Measurements from ENCODE around the gene MYO7B.

Gene MYO7B

DNA sequence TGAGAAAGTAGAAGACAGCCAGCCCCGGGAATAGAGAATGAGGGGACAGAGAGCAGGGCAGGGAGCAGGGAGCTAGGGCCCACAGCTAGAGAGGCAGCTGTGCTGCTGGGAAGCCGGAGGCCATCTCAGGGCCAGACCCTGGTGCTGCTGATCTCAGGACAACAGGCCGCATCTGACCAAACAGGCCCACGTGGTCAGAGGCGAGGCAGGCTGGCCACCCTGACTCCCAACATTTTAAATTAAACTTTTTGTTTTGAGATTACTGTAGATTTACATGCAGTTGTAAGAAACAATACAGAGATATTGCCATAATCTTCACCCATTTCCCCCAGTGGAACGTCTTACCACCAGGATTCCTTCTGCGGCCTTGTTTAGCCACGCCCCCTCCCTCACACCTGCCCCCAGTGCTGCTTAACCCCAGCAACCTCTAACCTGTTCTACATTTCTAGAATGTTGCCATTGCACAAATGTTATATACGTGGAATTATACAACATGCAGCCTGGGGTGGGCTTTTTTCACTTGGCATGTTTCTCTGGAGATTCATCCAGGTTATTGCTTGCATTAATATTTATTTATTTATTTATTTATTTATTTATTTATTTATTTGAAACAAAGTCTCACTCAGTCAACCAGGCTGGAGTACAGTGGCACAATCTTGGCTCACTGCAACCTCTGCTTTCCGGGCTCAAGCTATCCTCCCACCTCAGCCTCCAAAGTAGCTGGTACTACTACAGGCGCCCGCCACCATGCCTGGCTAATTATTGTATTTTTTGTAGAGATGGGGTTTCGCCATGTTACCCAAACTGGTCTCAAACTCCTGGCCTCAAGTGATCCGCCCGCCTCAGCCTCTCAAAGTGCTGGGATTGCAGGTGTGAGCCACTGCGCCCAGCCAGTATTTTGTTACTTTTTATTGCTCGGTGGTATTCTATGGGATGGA lies 61.8 kb downstream of the MYO7B start:
- Histone ChIP-seq H3K27ac (no peak overlapping the region), H3K4me1 (no peaks in the 10 kb centered on the region), H3K4me3 (no peak overlapping the region), H3K4me2 (no peak overlapping the region), H3K9ac (no peak overlapping the region), H3K36me3 (no peaks in the 10 kb centered on the region), H4K20me1 (no peaks in the 10 kb centered on the region), H3K27me3 (no peaks in the 10 kb centered on the region), H3K9me3 (replicated peaks in 1 of 11) (peaks cover 7 to 15% (median 11%) of the 10 kb centered on the region in 11 experiments)
- TF ChIP-seq Cebpa-rat (IDR thresholded peaks at IDR 0.05) = no peak

DNA sequence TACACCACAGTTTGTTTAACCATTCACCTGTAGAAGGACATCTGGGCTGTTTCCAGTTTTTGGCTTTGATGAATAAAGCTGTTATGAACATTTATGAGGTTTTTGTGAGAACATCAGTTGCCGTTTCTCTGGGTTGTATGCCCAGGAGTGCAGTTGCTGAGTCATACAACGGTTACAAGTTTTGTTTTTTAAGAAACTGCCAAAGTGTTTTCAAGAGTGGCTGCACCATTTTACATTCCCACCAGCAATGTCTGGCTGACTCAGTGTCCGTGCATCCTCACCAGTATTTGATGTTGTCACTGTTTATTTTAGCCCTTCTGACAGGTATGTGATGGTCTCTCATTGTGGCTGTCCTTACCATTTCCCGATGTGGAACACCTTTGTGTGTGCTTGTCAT lies 62.5 kb downstream of the MYO7B start:
- no peaks in the 10 kb centered on the region for H4K20me1 ChIP-seq
- no peak overlapping the region for H3K4me3 ChIP-seq
- TF ChIP-seq Cebpa-rat (IDR thresholded peaks at IDR 0.05) = no peak
- no peaks in the 10 kb centered on the region for H3K27me3 ChIP-seq
- no peak overlapping the region for H3K9ac ChIP-seq
- no peaks in the 10 kb centered on the region for H3K4me1 ChIP-seq
- H3K9me3 ChIP-seq (replicated peaks in 1 of 11) = peaks cover 14 to 22% (median 18%) of the 10 kb centered on the region in 11 experiments
- H3K4me2 ChIP-seq = no peak overlapping the region
- H3K27ac ChIP-seq = no peak overlapping the region
- 0 out of 22 replicates have a peak, but pooled peaks cover 0 to 1% (median 0%) of the 10 kb centered on the region in 11 experiments for H3K36me3 ChIP-seq

GRCh38 chr2:127598711-127599110 lies 63.2 kb downstream of the MYO7B start:
- TF ChIP-seq Cebpa-rat (IDR thresholded peaks at IDR 0.05) = no peak
- no peak overlapping the region for H3K4me2 ChIP-seq
- 0 out of 22 replicates have a peak, but pooled peaks cover 0 to 4% (median 0%) of the 10 kb centered on the region in 11 experiments for H3K36me3 ChIP-seq
- no peaks in the 10 kb centered on the region for H4K20me1 ChIP-seq
- H3K4me1 ChIP-seq = no peaks in the 10 kb centered on the region
- H3K27me3 ChIP-seq = no peaks in the 10 kb centered on the region
- no peak overlapping the region for H3K27ac ChIP-seq
- no peak overlapping the region for H3K4me3 ChIP-seq
- H3K9me3 ChIP-seq (replicated peaks in 1 of 11) = peaks cover 21 to 29% (median 25%) of the 10 kb centered on the region in 11 experiments
- H3K9ac ChIP-seq = no peak overlapping the region

DNA sequence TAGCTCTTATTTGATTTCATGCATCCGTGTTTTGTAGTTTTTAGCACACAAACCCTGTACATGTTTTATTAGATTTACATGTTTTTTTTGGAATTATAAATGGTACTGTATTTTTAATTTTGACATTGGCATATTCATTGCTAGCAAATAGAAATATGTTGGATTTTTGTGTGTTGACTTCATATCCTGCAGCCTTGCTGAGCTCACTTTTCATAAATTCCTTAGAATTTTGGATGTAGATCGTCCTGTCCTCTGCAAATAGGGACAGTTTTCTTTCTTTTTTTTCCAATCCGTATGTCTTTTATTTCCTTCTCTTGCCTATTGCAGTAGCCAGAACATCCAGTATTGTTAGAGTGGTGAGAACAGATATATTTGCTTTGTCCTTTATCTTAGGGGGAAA lies 63.7 kb downstream of the MYO7B start:
- no peak overlapping the region for H3K9ac ChIP-seq
- TF ChIP-seq Cebpa-rat (IDR thresholded peaks at IDR 0.05) = no peak
- no peak overlapping the region for H3K27ac ChIP-seq
- peaks cover 0 to 4% (median 1%) of the 10 kb centered on the region in 10 experiments; a peak in 5 of 20 replicates for H3K4me1 ChIP-seq
- H3K27me3 ChIP-seq = no peaks in the 10 kb centered on the region
- no peaks in the 10 kb centered on the region for H4K20me1 ChIP-seq
- H3K4me2 ChIP-seq = no peak overlapping the region
- no peak overlapping the region for H3K4me3 ChIP-seq
- 0 out of 22 replicates have a peak, but pooled peaks cover 0 to 4% (median 0%) of the 10 kb centered on the region in 11 experiments for H3K36me3 ChIP-seq
- peaks cover 24 to 32% (median 28%) of the 10 kb centered on the region in 11 experiments for H3K9me3 ChIP-seq (replicated peaks in 1 of 11)

GRCh38 chr2:127604986-127605385 lies 69.5 kb downstream of the MYO7B start:
- no peaks in the 10 kb centered on the region for H3K27me3 ChIP-seq
- 0 out of 22 replicates have a peak, but pooled peaks cover 0 to 4% (median 0%) of the 10 kb centered on the region in 11 experiments for H3K36me3 ChIP-seq
- H4K20me1 ChIP-seq = no peaks in the 10 kb centered on the region
- peaks cover 24 to 32% (median 28%) of the 10 kb centered on the region in 11 experiments for H3K9me3 ChIP-seq (replicated peaks in 1 of 11)
- no peak overlapping the region for H3K4me3 ChIP-seq
- TF ChIP-seq Cebpa-rat (IDR thresholded peaks at IDR 0.05) = no peak
- no peak overlapping the region for H3K27ac ChIP-seq
- H3K4me2 ChIP-seq = peak overlapping the region in 3 of 11 experiments; percentile 11 to 62 (median 52); a peak in 3 of 22 replicates
- H3K9ac ChIP-seq = no peak overlapping the region
- H3K4me1 ChIP-seq = peaks cover 0 to 60% (median 46%) of the 10 kb centered on the region in 10 experiments; a peak in 15 of 20 replicates

- Histone ChIP-seq H4K20me1 (no peaks in the 10 kb centered on the region), H3K27me3 (no peaks in the 10 kb centered on the region), H3K4me2 (peak overlapping the region in 8 of 11 experiments; percentile 9 to 73 (median 62); a peak in 12 of 22 replicates), H3K9ac (no peak overlapping the region), H3K4me3 (no peak overlapping the region), H3K4me1 (peaks cover 0 to 68% (median 46%) of the 10 kb centered on the region in 10 experiments; a peak in 15 of 20 replicates), H3K27ac (no peak overlapping the region), H3K36me3 (0 out of 22 replicates have a peak, but pooled peaks cover 0 to 4% (median 0%) of the 10 kb centered on the region in 11 experiments), H3K9me3 (replicated peaks in 1 of 11) (peaks cover 27 to 35% (median 31%) of the 10 kb centered on the region in 11 experiments)
- no peak for TF ChIP-seq Cebpa-rat (IDR thresholded peaks at IDR 0.05)
Observed at GRCh38 chr2:127605691-127606263, 70.3 kb downstream of the MYO7B start.

DNA sequence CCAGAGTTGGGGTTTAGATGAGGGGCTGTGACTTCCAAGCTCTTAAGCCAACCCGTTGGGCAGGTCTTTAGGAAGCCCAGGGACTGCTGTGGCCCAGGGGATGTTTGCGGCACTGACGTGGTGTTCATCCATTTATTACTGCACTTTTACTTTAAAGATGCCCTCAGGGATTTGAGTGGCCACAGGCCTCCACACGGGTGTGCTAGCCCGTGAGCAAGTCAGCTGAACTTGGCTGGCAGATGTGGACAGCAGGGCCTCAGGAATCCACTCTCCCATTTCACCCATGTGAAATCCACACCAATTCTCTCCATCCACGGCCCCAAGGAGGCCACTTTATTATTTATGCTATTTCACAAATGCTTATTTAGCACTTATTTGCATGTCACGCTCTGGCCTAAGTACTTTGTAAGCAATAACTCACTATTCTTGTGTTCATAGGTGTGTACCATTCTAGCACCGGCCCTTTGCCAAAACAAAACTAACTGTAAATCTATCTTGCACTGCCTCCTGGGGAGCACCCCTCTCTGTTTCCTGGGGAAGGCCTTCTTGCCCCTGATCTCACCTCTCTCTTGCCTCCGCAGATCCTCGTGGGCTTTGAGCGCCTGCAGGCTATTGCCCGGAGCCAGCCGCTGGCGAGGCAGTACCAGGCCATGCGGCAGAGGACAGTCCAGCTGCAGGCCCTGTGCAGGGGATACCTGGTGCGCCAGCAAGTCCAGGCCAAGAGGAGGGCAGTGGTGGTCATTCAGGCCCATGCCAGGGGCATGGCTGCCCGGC lies 71.3 kb downstream of the MYO7B start:
- Histone ChIP-seq H3K9me3 (replicated peaks in 1 of 11) (peaks cover 33 to 37% (median 35%) of the 10 kb centered on the region in 11 experiments), H3K27ac (no peak overlapping the region), H3K4me2 (peak overlapping the region in 8 of 11 experiments; percentile 9 to 73 (median 62); a peak in 15 of 22 replicates), H3K36me3 (0 out of 22 replicates have a peak, but pooled peaks cover 0 to 4% (median 0%) of the 10 kb centered on the region in 11 experiments), H3K27me3 (no peaks in the 10 kb centered on the region), H3K9ac (no peak overlapping the region), H3K4me1 (peaks cover 0 to 69% (median 46%) of the 10 kb centered on the region in 10 experiments; a peak in 15 of 20 replicates), H4K20me1 (no peaks in the 10 kb centered on the region), H3K4me3 (no peak overlapping the region)
- TF ChIP-seq Cebpa-rat (IDR thresholded peaks at IDR 0.05) = no peak

- peaks cover 0 to 69% (median 46%) of the 10 kb centered on the region in 10 experiments; a peak in 15 of 20 replicates for H3K4me1 ChIP-seq
- 0 out of 22 replicates have a peak, but pooled peaks cover 0 to 4% (median 0%) of the 10 kb centered on the region in 11 experiments for H3K36me3 ChIP-seq
- no peak overlapping the region for H3K4me3 ChIP-seq
Observed at GRCh38 chr2:127607399-127607908, 72.0 kb downstream of the MYO7B start.

More at GRCh38 chr2:127607399-127607908, 72.0 kb downstream of the MYO7B start:
- Histone ChIP-seq H3K27ac (no peak overlapping the region), H3K9ac (no peak overlapping the region), H4K20me1 (no peaks in the 10 kb centered on the region), H3K27me3 (no peaks in the 10 kb centered on the region), H3K4me2 (peak overlapping the region in 8 of 11 experiments; percentile 47 to 73 (median 62); a peak in 16 of 22 replicates), H3K9me3 (replicated peaks in 1 of 11) (peaks cover 33 to 37% (median 35%) of the 10 kb centered on the region in 11 experiments)
- no peak for TF ChIP-seq Cebpa-rat (IDR thresholded peaks at IDR 0.05)
